LNCaP clone FGC (cell line): ENCODE data around the gene LUZP1.

Experiments used
- DNase-seq: peaks from one replicate; pipeline ENCODE4 v3.0.0-alpha.2; 2011; ENCODE audit warnings: low read depth
- H3K4me3 ChIP-seq: 2 replicates; pipeline ENCODE4 v1.5.1; 2011; ENCODE audit warnings: mild to moderate bottlenecking, low read depth, low read length, control low read depth
- CTCF ChIP-seq: IDR thresholded peaks from 2 replicates; pipeline ENCODE4 v1.5.1; 2012; ENCODE audit warnings: mild to moderate bottlenecking; ENCODE audit not compliant: control insufficient read depth, insufficient read depth; ENCODE audit errors: extremely low read depth

LUZP1 gene

GRCh38 chr1:23080885-23081284 is 87.8 kb downstream of the LUZP1 start:
- TF ChIP-seq CTCF: no peak
- DNase-seq: no peak
- H3K4me3 ChIP-seq: no peak overlapping the region

- no peak for TF ChIP-seq CTCF
- no peak for DNase-seq
- no peak overlapping the region for H3K4me3 ChIP-seq
Measured at GRCh38 chr1:23079025-23079424, 89.6 kb downstream of the LUZP1 start.

- TF ChIP-seq CTCF: no peak
- H3K4me3 ChIP-seq: no peak overlapping the region
- DNase-seq: no peak
Measured at GRCh38 chr1:23074012-23074411, 94.6 kb downstream of the LUZP1 start.

GRCh38 chr1:23069675-23070074 is 99.0 kb downstream of the LUZP1 start:
- no peak for DNase-seq
- TF ChIP-seq CTCF: no peak
- H3K4me3 ChIP-seq: no peak overlapping the region

- TF ChIP-seq CTCF: no peak
- DNase-seq: no peak
- H3K4me3 ChIP-seq: no peak overlapping the region
Measured at GRCh38 chr1:23069149-23069548, 99.5 kb downstream of the LUZP1 start.

- no peak for DNase-seq
- no peak overlapping the region for H3K4me3 ChIP-seq
- TF ChIP-seq CTCF: no peak
Measured at GRCh38 chr1:23066075-23066474, 102.6 kb downstream of the LUZP1 start.

GRCh38 chr1:23065385-23065784 is 103.3 kb downstream of the LUZP1 start:
- DNase-seq: no peak
- H3K4me3 ChIP-seq: no peak overlapping the region
- no peak for TF ChIP-seq CTCF
